Measurements from ENCODE around the gene PTGDS.

- TF ChIP-seq, protein P1, sequence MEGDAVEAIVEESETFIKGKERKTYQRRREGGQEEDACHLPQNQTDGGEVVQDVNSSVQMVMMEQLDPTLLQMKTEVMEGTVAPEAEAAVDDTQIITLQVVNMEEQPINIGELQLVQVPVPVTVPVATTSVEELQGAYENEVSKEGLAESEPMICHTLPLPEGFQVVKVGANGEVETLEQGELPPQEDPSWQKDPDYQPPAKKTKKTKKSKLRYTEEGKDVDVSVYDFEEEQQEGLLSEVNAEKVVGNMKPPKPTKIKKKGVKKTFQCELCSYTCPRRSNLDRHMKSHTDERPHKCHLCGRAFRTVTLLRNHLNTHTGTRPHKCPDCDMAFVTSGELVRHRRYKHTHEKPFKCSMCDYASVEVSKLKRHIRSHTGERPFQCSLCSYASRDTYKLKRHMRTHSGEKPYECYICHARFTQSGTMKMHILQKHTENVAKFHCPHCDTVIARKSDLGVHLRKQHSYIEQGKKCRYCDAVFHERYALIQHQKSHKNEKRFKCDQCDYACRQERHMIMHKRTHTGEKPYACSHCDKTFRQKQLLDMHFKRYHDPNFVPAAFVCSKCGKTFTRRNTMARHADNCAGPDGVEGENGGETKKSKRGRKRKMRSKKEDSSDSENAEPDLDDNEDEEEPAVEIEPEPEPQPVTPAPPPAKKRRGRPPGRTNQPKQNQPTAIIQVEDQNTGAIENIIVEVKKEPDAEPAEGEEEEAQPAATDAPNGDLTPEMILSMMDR (IDR thresholded peaks at IDR 0.05; ENCODE audit: borderline replicate concordance, extremely low read depth, low read length, poor library complexity, severe bottlenecking) = no peak
- TF ChIP-seq EZH2 (IDR thresholded peaks at IDR 0.05; ENCODE audit: borderline replicate concordance, low read depth, low read length, severe bottlenecking) = no peak
Measured at GRCh38 chr9:136940526-136941230, 36.6 kb upstream of the PTGDS start.

Measured in DND-41 (cell line).